HG02798 (cell line): Measurements from ENCODE around the gene RRP8.
A peak's percentile ranks its signal among the peaks of the same experiment; 100 is the strongest.

Experiments used
- ATAC-seq: cut with Tn5 transposase; IDR thresholded peaks from one replicate; pipeline ENCODE4 v1.9.1; 2021; ENCODE audit warnings: mild to moderate bottlenecking; ENCODE audit not compliant: unreplicated experiment, poor library complexity

Gene RRP8

GRCh38 chr11:6603287-6604080 is at the start of gene RRP8, which contains the start of gene ILK:
Gene RRP8 (minus strand): TSS chr11:6603616. CDS start chr11:6603502, 114 bp downstream.
Gene ILK (plus strand): TSS chr11:6603774. CDS start chr11:6604272, 498 bp downstream.
- peak; percentile 83 for ATAC-seq

GRCh38 chr11:6653097-6653496 is 49.7 kb upstream of the RRP8 start:
- no peak for ATAC-seq

- ATAC-seq = no peak
These were observed 48.8 kb upstream of the RRP8 start for GRCh38 chr11:6652182-6652581.

- no peak for ATAC-seq
These were observed 47.6 kb upstream of the RRP8 start for GRCh38 chr11:6650980-6651379.

DNA sequence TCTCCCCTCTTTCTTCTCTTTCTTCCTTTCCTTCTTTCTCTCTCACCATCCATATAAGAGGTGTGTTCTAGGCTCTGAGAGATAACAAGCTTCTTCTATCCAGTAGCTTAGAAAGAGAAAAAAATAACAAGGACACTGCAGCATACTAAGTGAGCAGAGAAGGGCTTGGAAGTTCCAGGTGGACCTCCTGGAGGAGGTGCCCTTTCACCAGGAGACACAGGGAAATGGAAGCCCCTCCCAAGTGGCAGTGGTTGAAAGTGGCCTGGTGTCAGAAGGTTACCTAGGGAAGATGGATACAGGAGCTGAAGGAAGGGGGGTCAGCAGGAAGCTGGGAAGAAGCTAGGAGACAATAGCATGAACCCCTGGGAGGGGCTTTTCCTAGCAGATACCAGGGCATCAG is 46.7 kb upstream of the RRP8 start:
- no peak for ATAC-seq

GRCh38 chr11:6648501-6648900 is 45.1 kb upstream of the RRP8 start:
- ATAC-seq = no peak

- ATAC-seq = no peak
These were observed 44.4 kb upstream of the RRP8 start for GRCh38 chr11:6647836-6648235.

GRCh38 chr11:6646918-6647679 is 43.7 kb upstream of the RRP8 start:
- peak; percentile 89 for ATAC-seq

DNA sequence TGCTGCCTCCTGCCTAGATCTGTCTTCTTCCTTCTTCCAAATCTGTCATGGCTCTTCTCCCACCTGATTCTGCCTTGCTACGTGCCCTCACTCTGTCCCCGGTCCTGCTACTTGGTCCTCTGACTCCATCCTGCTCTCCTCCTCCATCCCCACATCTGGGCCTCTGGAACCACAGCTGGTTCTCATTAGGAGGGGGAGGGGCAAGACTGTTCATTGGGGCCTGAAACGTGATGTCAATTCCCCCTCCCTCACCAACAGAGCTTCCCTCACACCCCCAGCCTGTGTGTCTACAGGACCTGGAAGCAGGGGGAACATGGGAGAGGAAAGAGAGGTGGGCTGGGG is 43.1 kb upstream of the RRP8 start:
- no peak for ATAC-seq

DNA sequence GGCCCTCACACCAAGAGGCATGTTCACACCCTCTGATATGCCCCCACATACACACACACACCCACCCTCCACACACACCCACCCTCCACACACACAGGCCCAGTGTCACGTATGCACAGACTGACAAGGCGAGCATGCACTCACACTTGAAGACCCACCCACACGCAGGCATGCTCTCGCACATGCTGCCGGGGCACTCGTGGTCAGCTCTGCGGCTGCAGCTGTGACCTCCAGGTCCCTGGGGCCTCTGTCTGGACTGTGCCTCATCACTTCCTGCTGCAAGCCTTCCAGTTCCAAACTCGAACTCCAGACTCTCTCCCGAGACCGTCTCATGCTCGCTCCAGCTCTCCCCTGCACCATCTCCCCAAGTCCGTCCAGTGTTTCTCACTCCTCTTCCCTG is 42.7 kb upstream of the RRP8 start:
- peak; percentile 49 for ATAC-seq

DNA sequence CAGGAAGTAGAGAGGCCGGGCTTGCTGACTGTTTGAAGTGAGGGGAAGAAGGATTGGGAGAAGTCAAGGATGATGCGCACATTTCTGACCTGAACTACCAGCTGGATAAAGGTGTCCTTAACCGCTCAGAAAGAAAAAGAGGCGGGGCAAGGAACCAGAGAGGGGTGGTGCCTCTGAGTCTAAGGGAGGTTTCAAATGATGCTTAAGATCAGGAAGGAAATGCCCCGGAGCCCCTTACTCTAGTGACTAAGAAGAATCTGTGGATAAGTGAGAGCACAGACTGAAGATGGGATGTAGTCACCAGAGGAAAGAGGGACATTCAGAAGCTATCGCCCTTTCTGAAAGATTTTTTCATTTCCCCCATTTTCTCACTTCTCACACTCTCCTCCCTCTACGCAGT is 39.5 kb upstream of the RRP8 start:
- no peak for ATAC-seq

- no peak for ATAC-seq
These were observed 37.7 kb upstream of the RRP8 start for GRCh38 chr11:6640985-6641701.

DNA sequence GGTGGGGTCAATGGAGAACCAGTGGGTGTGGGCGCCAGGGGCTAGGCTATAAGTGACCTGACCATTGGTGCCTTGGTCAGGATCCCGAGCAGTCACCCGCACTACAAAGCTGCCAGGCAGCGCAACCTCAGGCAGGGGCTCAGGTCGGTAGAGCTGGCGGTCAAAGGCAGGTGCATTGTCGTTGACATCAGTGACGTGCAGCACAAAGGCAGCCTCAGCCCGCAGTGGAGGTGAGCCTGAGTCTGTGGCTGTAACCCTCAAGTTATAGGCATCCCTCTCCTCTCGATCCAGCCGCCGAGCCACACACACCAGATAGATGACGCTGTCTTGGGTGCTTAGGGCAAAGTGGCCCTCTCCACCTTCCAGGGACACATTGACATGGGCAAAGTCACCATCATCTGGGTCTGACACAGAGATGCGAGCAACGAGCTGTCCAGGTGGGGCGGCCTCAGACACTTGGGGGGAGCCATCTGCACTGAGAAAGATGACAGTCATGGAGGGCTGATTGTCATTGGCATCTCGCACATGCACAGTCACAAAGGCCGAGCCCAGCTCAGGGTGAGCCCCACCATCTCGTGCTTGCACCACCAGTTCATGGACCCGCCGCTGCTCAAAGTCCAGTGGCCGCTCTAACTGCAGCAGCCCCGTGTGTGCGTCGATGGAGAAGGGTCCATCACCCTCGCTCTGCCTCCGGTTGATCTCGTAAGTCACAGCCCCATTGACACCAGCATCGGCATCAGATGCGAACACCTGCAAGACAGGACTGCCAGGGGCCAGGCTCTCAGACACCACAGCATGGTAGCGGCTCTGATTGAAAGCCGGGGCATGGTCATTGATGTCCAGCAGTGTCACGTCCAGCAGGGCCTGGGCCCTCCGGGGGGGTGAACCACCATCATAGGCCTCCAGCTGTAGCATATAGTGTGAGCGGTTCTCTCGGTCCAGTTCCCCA is 36.9 kb upstream of the RRP8 start:
- ATAC-seq = no peak

- ATAC-seq = no peak
These were observed 35.0 kb upstream of the RRP8 start for GRCh38 chr11:6638429-6638828.

DNA sequence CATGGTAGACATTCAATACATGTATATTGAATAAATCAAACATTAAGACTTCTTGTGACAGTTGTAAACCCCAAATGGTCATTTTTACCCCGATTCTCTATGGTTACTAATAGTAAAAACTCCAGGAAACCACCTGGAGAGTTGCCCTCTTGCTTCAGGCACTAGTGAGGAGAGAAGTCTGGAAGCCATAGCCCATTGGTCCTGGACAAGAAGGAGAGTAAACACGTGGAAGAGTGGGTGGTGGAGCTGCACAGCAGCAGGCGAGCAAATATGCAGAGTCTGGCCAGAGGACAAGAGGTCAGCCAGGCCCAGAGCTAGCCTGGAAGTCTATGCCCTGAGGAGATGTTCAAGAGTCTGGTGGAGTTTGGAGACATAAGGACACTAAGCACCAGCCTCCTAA is 34.5 kb upstream of the RRP8 start:
- no peak for ATAC-seq

- no peak for ATAC-seq
These were observed 33.1 kb upstream of the RRP8 start for GRCh38 chr11:6636480-6636879.

DNA sequence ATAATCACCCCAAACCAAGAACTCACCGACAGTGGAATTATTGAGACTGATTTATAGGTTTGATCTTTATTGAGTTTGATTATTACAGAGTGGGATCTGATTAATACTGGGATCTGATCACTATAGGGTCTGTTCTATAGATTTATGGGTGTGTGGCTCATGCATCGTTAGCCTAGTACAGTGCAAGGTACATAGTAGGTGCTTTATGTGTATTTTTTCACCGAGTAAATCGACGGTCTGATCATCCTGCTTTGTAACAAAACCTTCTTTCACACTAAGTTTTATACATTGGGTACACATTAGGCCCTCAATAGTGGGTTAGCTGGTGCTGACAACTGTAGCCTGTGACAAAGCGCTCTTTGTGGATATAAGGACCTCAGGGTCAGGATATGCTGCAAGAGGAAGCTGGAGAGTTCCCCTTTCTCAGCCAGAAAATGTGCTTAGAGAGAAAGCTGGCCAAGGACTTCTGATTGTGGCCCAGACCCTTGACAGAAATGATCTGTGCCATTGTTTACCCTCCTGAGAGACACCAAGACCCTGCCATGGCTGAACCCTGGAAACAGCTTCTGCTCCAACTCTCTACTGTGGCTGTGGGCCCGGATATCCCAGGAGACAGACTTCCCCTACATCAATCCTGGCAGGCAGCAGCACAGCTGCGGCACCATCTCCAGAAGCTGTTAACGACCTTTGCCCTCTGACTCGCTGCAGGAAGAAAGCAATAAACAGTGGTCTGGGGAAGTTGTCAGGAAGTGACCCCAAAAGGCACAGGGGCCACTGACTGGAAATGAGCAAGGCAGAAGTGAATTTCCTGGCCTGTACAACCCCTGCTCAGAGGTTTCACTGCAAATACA is 31.9 kb upstream of the RRP8 start:
- no peak for ATAC-seq

DNA sequence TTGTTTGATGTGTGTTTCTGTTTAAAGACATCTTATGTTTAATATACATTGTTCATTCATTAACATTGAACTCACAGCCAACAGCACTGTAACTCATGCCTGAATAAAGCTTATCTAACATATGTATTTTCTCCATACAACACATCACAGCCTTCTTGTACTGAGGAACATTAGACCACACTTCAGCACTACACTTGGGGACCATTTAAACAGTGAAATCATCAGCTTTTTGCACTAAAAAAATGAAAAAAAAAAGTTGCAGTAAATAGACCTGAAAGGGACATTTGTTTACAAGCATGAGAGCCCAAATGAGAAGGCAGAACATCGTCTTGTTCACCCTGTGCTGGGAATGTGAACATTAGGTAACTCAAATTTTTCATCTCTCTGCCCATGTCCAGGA is 31.1 kb upstream of the RRP8 start:
- ATAC-seq = no peak
